ENCODE results near the gene HPS4.

HPS4 gene

GRCh38 chr22:26487996-26488395 lies 4.4 kb upstream of the HPS4 start:
- H3K4me3 ChIP-seq (ENCODE audit: control insufficient read depth, low read depth, low read length) = no peak overlapping the region
- TF ChIP-seq, protein P1, sequence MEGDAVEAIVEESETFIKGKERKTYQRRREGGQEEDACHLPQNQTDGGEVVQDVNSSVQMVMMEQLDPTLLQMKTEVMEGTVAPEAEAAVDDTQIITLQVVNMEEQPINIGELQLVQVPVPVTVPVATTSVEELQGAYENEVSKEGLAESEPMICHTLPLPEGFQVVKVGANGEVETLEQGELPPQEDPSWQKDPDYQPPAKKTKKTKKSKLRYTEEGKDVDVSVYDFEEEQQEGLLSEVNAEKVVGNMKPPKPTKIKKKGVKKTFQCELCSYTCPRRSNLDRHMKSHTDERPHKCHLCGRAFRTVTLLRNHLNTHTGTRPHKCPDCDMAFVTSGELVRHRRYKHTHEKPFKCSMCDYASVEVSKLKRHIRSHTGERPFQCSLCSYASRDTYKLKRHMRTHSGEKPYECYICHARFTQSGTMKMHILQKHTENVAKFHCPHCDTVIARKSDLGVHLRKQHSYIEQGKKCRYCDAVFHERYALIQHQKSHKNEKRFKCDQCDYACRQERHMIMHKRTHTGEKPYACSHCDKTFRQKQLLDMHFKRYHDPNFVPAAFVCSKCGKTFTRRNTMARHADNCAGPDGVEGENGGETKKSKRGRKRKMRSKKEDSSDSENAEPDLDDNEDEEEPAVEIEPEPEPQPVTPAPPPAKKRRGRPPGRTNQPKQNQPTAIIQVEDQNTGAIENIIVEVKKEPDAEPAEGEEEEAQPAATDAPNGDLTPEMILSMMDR (IDR thresholded peaks at IDR 0.05; ENCODE audit: control insufficient read depth, insufficient read depth, low read depth, low read length, missing control alignments) = no peak
- DNase-seq (ENCODE audit: low read depth) = no peak

DNA sequence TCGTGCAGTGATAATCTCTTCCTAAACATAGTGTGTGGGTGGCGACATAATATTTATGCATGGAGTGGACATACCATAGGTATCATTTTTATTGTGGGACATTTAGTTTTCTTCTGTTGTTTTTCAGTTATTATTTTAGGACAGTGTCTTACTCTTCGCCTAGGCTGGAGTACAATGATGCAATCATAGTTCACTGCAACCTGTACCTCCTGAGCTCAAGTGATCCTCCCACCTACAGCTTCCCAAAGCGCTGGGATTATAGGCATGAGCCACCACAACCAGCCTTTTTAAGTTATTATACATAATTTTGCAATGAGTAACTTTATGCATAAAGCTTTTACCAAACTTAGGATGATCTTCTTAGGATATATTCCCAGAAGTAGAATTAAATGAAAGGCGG lies 2.8 kb upstream of the HPS4 start:
- TF ChIP-seq, protein P1 (IDR thresholded peaks at IDR 0.05; ENCODE audit: control insufficient read depth, insufficient read depth, low read depth, low read length, missing control alignments) = no peak
- no peak for DNase-seq (ENCODE audit: low read depth)
- no peak overlapping the region for H3K4me3 ChIP-seq (ENCODE audit: control insufficient read depth, low read depth, low read length)

DNA sequence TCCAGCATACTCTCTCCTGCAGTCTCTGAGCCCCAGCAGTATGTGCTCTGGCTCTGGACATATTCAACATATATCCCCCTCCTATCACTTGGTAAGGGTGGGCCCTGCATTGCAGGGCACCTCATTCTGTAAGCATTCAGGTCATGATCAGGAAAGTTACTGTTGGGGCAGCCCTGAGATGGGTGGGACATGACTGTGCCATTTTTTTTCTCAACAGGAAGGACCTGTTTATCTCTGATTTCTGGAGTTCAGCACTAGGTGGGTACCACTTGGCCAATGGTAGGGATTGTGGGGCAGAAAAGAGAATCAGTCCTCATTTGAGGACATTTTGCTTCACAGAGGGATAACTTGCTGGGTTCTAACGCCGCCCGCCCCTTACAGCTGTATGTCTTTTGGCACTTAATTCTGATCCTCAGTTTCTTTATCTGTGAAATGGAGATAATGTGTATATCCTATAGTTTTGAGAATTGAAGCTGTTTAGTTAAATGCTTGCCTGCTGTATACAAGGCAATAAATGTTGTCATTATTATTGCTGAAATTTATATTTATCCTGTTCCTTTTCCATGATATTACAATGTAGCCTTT lies 2.3 kb upstream of the HPS4 start:
- no peak for DNase-seq (ENCODE audit: low read depth)
- no peak overlapping the region for H3K4me3 ChIP-seq (ENCODE audit: control insufficient read depth, low read depth, low read length)
- TF ChIP-seq, protein P1 (IDR thresholded peaks at IDR 0.05; ENCODE audit: control insufficient read depth, insufficient read depth, low read depth, low read length, missing control alignments) = no peak

DNA sequence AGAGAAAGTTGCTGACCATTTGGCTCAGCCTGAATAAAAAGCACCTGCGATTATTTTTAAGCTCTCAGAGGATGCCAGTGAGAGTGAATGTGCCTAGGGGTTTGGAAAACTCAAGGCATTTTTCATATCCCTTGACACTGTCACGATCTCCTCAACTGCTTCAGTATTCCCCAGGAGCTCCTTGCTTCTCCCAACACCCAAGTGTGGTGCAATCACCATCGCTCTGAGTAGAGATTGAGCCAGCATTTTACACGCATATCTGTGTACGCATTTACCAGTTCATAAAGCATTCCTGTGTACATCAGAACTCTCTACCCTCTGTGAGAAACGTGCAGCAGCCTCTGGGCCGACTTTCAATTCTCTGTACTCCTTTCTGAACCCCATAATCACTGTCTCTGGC lies 1.4 kb upstream of the HPS4 start:
- TF ChIP-seq, protein P1 (IDR thresholded peaks at IDR 0.05; ENCODE audit: control insufficient read depth, insufficient read depth, low read depth, low read length, missing control alignments) = no peak
- no peak overlapping the region for H3K4me3 ChIP-seq (ENCODE audit: control insufficient read depth, low read depth, low read length)
- DNase-seq (ENCODE audit: low read depth) = no peak

DNA sequence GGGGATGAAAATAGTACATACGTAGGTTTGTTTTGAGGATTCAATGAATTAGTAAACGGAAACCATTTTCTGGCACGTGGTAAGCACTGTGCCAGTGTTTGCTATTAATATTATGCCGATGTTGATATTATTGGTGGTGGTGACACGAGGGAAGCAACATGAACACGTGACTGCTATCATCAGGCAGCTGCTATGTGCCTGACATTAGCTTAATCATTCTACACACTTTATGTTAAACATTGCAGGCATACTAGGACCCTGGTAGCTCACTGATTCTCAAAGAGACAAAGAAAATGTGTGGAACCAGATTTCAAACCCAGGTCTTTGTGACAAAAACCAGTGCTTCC lies 750 bp upstream of the HPS4 start:
- no peak for DNase-seq (ENCODE audit: low read depth)
- TF ChIP-seq, protein P1 (IDR thresholded peaks at IDR 0.05; ENCODE audit: control insufficient read depth, insufficient read depth, low read depth, low read length, missing control alignments) = no peak
- H3K4me3 ChIP-seq (ENCODE audit: control insufficient read depth, low read depth, low read length) = peak overlapping the region; percentile 93

GRCh38 chr22:26483043-26483438 lies 542 bp downstream of the HPS4 start:
- no peak for DNase-seq (ENCODE audit: low read depth)
- TF ChIP-seq, protein P1 (IDR thresholded peaks at IDR 0.05; ENCODE audit: control insufficient read depth, insufficient read depth, low read depth, low read length, missing control alignments) = no peak
- H3K4me3 ChIP-seq (ENCODE audit: control insufficient read depth, low read depth, low read length) = peak overlapping the region; percentile 93

- TF ChIP-seq, protein P1 (IDR thresholded peaks at IDR 0.05; ENCODE audit: control insufficient read depth, insufficient read depth, low read depth, low read length, missing control alignments) = no peak
- no peak overlapping the region for H3K4me3 ChIP-seq (ENCODE audit: control insufficient read depth, low read depth, low read length)
- no peak for DNase-seq (ENCODE audit: low read depth)
Measured at GRCh38 chr22:26482161-26482560, 1.4 kb downstream of the HPS4 start.
